GM10847 (cell line): Measurements from ENCODE around the gene IQCH.

Source experiments
- POLR2A ChIP-seq: IDR thresholded peaks from 2 replicates; pipeline ENCODE4 v1.6.1; 2011; ENCODE audit not compliant: insufficient read length; ENCODE audit errors: extremely low read depth

IQCH gene

GRCh38 chr15:67415181-67415580 lies 160.6 kb downstream of the IQCH start:
- no peak for TF ChIP-seq POLR2A

DNA sequence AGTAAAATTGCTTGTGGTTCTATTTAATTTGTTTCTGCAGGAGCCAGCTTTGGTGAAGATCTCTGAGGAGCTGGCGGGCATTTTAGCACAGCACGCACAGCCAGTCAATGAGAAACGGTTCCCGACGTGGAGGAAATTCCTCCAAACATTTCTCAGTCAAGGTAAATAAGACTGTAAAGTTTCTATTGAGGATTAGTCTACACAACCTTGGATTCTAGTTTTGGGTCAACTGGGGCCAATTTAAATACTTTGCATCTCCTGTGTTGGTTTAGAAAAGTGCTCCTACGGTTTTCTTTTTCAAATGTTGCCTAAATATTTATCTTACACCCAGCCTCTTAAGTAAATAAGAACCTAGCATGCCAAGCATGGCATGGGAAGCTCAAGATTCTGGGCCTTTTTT lies 162.3 kb downstream of the IQCH start:
- no peak for TF ChIP-seq POLR2A

- no peak for TF ChIP-seq POLR2A
Measured at GRCh38 chr15:67419705-67420104, 165.1 kb downstream of the IQCH start.

- no peak for TF ChIP-seq POLR2A
Measured at GRCh38 chr15:67420137-67420536, 165.6 kb downstream of the IQCH start.

DNA sequence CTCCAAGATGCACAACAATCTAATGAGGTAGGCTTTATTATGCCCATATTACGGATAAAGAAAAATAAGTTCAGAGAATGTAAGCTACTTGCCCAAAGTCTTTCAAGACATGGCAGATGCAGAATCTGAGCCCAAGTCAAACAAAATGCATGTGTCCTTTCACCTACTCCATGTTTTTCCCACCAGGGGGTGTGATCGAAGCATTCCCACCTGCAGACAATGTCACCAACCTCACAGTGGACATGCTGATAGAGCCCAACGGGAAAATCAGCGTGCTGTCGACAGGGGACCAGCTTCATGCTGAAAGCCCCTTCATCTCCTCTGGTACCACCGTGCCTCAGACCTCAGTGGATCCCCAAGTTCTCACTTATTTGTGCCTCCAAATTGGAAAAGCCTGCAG lies 166.5 kb downstream of the IQCH start:
- TF ChIP-seq POLR2A, result no peak

GRCh38 chr15:67422296-67422695 lies 167.7 kb downstream of the IQCH start:
- no peak for TF ChIP-seq POLR2A

- no peak for TF ChIP-seq POLR2A
Measured at GRCh38 chr15:67433495-67434099, 179.0 kb downstream of the IQCH start.

GRCh38 chr15:67444100-67444499 lies 189.5 kb downstream of the IQCH start:
- TF ChIP-seq POLR2A, result no peak

GRCh38 chr15:67446449-67446848 lies 191.9 kb downstream of the IQCH start:
- TF ChIP-seq POLR2A, result no peak

- no peak for TF ChIP-seq POLR2A
Measured at GRCh38 chr15:67456677-67457529, 202.3 kb downstream of the IQCH start.

DNA sequence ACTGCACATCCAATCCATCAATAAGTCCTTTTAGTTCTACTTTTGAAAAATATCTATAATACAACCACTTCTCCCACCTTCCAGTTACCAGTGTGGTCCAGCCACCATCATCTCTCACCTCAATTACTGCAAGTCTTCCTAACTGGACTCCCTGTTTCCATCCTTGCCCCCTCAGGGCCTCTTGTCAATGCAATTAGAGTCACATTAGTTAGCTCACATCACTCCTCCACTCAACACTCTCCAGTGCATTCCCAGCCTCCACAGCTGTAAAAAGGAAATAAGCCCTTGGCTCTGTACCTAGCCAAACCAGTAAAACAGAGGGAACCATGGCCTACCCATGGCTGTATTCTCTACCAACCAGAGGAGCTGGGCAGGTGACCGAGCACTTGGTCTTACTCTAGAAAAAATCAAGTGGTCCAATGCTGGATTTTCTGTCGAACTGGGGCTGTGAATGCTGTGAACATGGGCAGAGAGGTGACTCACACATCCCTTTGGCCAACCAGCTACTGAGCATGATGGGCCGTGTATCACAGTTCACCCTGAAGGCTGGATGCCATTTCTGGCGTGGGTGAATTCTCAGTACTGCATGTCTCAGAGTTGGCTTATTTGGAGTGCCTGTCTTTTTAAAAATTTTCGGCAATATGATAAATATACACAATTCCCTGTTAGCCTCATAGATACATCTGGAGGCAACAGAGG lies 203.9 kb downstream of the IQCH start:
- TF ChIP-seq POLR2A, result no peak

DNA sequence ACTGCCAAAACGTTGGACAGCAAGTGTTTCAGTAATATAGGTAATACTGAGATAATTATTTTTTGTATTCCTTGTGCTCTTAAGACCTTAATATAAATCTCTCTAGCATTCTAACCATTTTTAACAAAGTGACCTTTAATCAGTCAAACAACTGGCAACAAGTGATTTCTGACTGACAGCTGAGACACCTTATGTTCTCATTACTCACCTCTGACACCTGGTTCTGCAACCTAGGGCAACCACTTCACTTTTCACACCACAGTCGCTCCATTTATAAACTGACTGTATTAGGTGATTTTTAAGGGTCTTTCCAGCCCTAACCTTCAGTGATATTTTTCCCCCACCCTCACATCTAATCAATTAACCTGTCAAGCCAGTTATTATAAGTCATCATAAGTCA lies 205.9 kb downstream of the IQCH start:
- TF ChIP-seq POLR2A, result no peak

GRCh38 chr15:67461735-67462134 lies 207.1 kb downstream of the IQCH start:
- no peak for TF ChIP-seq POLR2A

DNA sequence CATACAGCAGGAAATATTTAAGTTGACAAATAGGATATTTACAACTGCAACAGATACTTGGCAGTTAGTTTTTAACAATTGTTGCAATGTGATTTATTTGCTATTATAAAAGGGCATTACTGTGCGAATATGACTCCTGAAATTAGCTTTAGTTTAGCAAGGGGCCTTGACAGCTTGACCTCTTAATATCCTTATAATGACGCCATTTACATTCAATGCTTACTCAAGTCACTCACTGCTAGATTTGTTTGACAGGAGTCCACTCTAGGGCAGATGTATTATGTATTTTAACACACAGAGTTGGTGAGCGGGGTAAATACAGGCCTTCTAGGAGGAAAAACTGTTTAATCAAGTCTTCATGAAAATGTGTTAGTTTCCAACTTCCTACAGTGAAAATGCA lies 208.3 kb downstream of the IQCH start:
- no peak for TF ChIP-seq POLR2A

- no peak for TF ChIP-seq POLR2A
Measured at GRCh38 chr15:67463488-67463887, 208.9 kb downstream of the IQCH start.

DNA sequence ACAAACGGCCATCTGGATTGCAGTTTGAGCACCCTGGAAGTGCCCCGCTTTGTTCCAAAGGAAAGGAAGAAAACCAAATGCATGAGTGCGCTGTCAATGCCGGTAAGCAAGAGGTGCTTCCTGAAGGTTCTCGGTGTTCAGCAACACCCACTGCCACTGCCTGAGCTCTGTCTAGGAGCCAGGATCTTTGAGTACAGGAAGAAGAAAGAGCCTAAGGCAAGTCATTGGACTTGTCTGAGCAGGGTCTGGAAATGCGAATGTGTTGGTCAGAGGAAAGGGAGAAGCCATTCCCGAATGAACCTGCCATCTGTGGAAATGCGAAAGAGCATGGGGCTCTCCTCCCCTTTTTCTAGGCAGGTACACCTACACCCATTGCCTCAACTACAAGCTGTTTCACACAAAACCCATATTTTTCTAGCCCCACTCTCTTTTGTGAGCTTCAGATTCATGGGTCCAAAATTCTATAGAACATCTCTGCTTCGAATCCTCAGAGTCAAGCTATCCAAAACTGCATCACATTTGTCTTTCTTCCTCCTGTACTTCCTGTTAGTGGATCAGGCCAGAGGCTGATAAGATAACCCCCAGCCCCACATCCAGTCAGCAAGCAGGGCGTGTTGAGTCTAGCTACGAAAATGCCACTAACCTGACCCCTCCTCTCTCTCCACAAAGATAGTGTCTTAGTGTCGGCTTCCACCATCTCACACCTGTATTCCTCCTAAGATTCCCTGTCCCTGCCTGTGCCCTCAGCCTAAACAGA lies 210.8 kb downstream of the IQCH start:
- no peak for TF ChIP-seq POLR2A

- TF ChIP-seq POLR2A, result no peak
Measured at GRCh38 chr15:67468416-67468815, 213.8 kb downstream of the IQCH start.
